ENCODE results near the gene HDGFL2.
"Not testable (repeated sequence)": the region's sequence is repeated elsewhere in the genome, so short reads cannot be mapped to it uniquely, and the experiment has no call there.

HDGFL2 gene

GRCh38 chr19:4536798-4537197, 64.7 kb downstream of the HDGFL2 start:
- DNase-seq, result no peak

GRCh38 chr19:4537953-4538600, 66.0 kb downstream of the HDGFL2 start:
- no peak for DNase-seq

- DNase-seq, result no peak
These were observed 66.5 kb downstream of the HDGFL2 start for GRCh38 chr19:4538601-4538954.

- no peak for DNase-seq
These were observed 67.1 kb downstream of the HDGFL2 start for GRCh38 chr19:4539169-4539692.

GRCh38 chr19:4539693-4540581, 67.8 kb downstream of the HDGFL2 start, which contains the start of gene LRG1:
Gene LRG1 (minus strand): TSS chr19:4540036. CDS start chr19:4540013, 23 bp downstream.
- no peak for DNase-seq

- no peak for DNase-seq
These were observed 69.2 kb downstream of the HDGFL2 start for GRCh38 chr19:4541114-4541805.

GRCh38 chr19:4541806-4542145, 69.7 kb downstream of the HDGFL2 start:
- not testable (repeated sequence) for DNase-seq

- DNase-seq, result no peak
These were observed 71.1 kb downstream of the HDGFL2 start for GRCh38 chr19:4542896-4543841.

GRCh38 chr19:4543842-4544647, 71.9 kb downstream of the HDGFL2 start:
- DNase-seq, result no peak

- no peak for DNase-seq
These were observed 75.5 kb downstream of the HDGFL2 start for GRCh38 chr19:4547303-4548237.

GRCh38 chr19:4548238-4548584, 76.1 kb downstream of the HDGFL2 start:
- no peak for DNase-seq

- DNase-seq, result no peak
These were observed 77.9 kb downstream of the HDGFL2 start for GRCh38 chr19:4550018-4550417.

GRCh38 chr19:4550479-4551050, 78.5 kb downstream of the HDGFL2 start:
- no peak for DNase-seq
